Tibial nerve (tissue), 4 donors: ENCODE measurements around the gene GLYATL3. TPM values are rescaled to one million over a fixed set of nuclear protein-coding genes. Genes with fewer than 3 reads are reported as not detected.
"Not testable (repeated sequence)": the region's sequence is repeated elsewhere in the genome, so short reads cannot be mapped to it uniquely, and the experiment has no call there.

Experiments used
- DNase-seq, 2 donors: peaks; one replicate each; pipeline ENCODE4 v3.0.0-alpha.2; 2019; ENCODE audit warnings: low spot score in 2 of 2
- H3K27ac ChIP-seq, 4 donors: fragments of 200-600 bp; sonication (generic) in 3 of 4; one replicate each; pipeline ENCODE4 v1.5.1; 2017 to 2019; ENCODE audit warnings: mild to moderate bottlenecking in 1 of 4
- H3K27me3 ChIP-seq, 2 donors: fragments of 200-600 bp; sonication (generic) in 1 of 2; one replicate each; pipeline versions ENCODE4 v1.5.1 to v1.6.0; 2017 to 2019
- H3K36me3 ChIP-seq, 3 donors: fragments of 200-600 bp; sonication (generic); one replicate each; pipeline ENCODE4 v1.5.1; 2018 to 2019
- H3K4me1 ChIP-seq, 4 donors: fragments of 200-600 bp; sonication (generic) in 3 of 4; one replicate each; pipeline ENCODE4 v1.5.1; 2017 to 2019
- H3K4me3 ChIP-seq, 4 donors: fragments of 200-600 bp; sonication (generic) in 3 of 4; one replicate each; pipeline ENCODE4 v1.5.1; 2017 to 2019; ENCODE audit warnings: mild to moderate bottlenecking in 1 of 4, moderate library complexity in 1 of 4
- H3K9me3 ChIP-seq, 4 donors: fragments of 200-600 bp; sonication (generic) in 3 of 4; one replicate each; pipeline ENCODE4 v1.5.1; 2017 to 2019
- EP300 ChIP-seq, 2 donors: sonication (generic); formaldehyde crosslinking; IDR thresholded peaks; one replicate each; pipeline ENCODE4 v1.6.1; 2017; ENCODE audit warnings: antibody characterized with exemption in 2 of 2, mild to moderate bottlenecking in 1 of 2
- POLR2A ChIP-seq, 2 donors: fragments of 450-650 bp; IDR thresholded peaks; one replicate each; pipeline ENCODE4 v1.6.1; 2017; ENCODE audit warnings: antibody characterized with exemption in 2 of 2, mild to moderate bottlenecking in 2 of 2, moderate library complexity in 2 of 2
- WGBS, 2 donors: methylation state at CpG; one replicate each; pipeline ENCODE4 v1.1.5; 2018; 5-methylcytosine and 5-hydroxymethylcytosine counted together
- total RNA-seq, 4 donors: library from RNA; depleted of rRNA; stranded (reverse); fragments of >200 nt; gene quantifications; one replicate each; pipeline ENCODE4 v1.1.0, GENCODE V29; 2016
- TF ChIP-seq, protein P1 (sequence below), 5 experiments: fragments of 200-600 bp in 3 of 5; fragments of 450-650 bp in 2 of 5; sonication (generic) in 3 of 5; IDR thresholded peaks; one replicate each; pipeline ENCODE4 v1.5.1; 2016 to 2019; ENCODE audit warnings: antibody characterized with exemption in 5 of 5, mild to moderate bottlenecking in 3 of 5, moderate library complexity in 2 of 5

GLYATL3 gene
- total RNA-seq, 4 donors from 2014 or later, result not detected

DNA sequence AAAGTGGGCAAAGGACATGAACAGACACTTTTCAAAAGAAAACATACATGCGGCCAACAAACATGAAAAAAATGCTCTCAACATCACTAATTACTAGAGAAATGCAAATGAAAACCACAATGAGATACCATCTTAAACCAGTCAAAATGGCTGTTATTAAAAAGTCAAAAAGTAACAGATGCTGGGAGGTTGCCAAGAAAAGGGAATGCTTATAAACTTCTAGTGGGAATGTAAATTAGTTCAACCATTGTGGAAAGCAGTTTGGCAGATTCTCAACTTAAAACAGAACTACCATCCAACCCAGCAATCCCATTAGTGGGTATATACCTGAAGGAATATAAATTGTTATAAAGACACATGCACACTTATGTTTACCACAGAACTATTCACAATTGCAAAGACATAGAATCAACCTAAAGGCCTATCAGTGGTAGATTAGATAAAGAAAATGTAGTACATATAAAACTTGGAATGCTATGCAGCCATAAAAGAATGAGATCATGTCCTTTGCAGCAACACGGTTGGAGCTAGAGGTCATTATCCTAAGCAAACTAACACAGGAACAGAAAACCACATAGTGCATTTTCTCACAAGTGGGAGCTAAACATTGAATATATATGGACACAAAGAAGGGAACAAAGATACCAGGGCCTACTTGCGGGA lies 20.3 kb upstream of the GLYATL3 start:
- WGBS, 2 donors, result 88 to 91% methylated on average over 3 of the region's 3 CpGs
- TF ChIP-seq, protein P1, sequence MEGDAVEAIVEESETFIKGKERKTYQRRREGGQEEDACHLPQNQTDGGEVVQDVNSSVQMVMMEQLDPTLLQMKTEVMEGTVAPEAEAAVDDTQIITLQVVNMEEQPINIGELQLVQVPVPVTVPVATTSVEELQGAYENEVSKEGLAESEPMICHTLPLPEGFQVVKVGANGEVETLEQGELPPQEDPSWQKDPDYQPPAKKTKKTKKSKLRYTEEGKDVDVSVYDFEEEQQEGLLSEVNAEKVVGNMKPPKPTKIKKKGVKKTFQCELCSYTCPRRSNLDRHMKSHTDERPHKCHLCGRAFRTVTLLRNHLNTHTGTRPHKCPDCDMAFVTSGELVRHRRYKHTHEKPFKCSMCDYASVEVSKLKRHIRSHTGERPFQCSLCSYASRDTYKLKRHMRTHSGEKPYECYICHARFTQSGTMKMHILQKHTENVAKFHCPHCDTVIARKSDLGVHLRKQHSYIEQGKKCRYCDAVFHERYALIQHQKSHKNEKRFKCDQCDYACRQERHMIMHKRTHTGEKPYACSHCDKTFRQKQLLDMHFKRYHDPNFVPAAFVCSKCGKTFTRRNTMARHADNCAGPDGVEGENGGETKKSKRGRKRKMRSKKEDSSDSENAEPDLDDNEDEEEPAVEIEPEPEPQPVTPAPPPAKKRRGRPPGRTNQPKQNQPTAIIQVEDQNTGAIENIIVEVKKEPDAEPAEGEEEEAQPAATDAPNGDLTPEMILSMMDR (IDR thresholded peaks at IDR 0.05), result no peak
- TF ChIP-seq EP300 (IDR thresholded peaks at IDR 0.05) (no peak), POLR2A (IDR thresholded peaks at IDR 0.05) (no peak)
- H3K4me1 ChIP-seq, result no peaks in the 10 kb centered on the region
- H3K27ac ChIP-seq, result no peak overlapping the region
- peaks cover 0 to 43% (median 0%) of the 10 kb centered on the region in 3 donors for H3K36me3 ChIP-seq
- H3K4me3 ChIP-seq, result no peak overlapping the region
- DNase-seq, result no peak
- no peaks in the 10 kb centered on the region for H3K27me3 ChIP-seq
- no peaks in the 10 kb centered on the region for H3K9me3 ChIP-seq

DNA sequence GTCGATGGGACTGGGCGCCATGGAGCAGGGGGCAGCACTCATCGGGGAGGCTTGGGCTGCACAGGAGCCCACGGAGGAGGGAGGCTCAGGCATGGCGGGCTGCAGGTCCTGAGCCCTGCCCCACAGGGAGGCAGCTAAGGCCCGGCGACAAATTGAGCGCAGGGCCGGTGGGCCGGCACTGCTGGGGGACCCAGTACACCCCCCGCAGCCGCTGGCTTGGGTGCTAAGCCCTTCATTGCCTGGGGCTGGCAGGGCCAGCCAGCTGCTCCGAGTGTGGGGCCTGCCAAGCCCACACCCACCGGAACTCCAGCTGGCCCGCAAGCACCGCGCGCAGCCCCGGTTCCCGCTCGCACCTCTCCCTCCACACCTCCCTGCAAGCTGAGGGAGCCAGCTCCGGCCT lies 17.9 kb upstream of the GLYATL3 start:
- peaks cover 0 to 43% (median 0%) of the 10 kb centered on the region in 3 donors for H3K36me3 ChIP-seq
- not testable (repeated sequence) for H3K4me3 ChIP-seq, H3K9me3 ChIP-seq, DNase-seq, H3K4me1 ChIP-seq, H3K27me3 ChIP-seq, H3K27ac ChIP-seq
- 96 to 97% methylated on average over 19 to 21 of the region's 22 CpGs for WGBS, 2 donors

DNA sequence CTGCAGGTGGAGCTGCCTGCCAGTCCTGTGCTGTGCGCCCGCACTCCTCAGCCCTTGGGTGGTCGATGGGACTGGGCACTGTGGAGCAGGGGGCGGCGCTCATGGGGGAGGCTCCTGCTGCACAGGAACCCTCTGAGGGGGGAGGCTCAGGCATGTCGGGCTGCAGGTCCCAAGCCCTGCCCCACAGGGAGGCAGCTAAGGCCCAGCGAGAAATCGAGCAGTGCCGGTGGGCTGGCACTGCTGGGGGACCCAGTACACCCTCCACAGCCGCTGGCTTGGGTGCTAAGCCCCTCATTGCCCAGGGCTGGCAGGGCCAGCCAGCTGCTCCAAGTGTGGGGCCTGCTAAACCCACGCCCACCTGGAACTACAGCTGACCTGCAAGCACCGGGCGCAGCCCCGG lies 16.3 kb upstream of the GLYATL3 start:
- not testable (repeated sequence) for H3K4me1 ChIP-seq, DNase-seq, H3K9me3 ChIP-seq, H3K27me3 ChIP-seq, H3K27ac ChIP-seq, H3K4me3 ChIP-seq
- peaks cover 0 to 38% (median 0%) of the 10 kb centered on the region in 3 donors for H3K36me3 ChIP-seq
- 90 to 100% methylated on average over 13 of the region's 14 CpGs for WGBS, 2 donors

DNA sequence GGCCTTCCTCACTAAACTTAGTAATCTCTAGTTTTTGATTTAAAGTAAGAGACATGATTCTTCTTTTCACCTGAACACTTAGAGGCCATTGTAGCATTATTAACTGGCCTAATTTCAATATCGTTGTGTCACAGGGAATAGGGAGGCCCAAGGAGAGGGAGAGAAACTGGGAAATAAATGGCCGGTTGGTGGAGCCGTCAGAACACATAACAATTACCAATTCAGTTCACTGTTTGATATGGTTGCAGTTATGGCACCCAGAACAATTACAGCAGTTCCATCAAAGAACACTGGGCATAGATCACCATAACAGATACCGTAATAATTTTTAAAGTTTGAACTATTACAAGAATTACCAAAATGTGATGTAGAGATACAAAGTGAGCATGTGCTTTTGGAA lies 9.1 kb upstream of the GLYATL3 start:
- no peak for DNase-seq
- peaks cover 0 to 46% (median 0%) of the 10 kb centered on the region in 3 donors for H3K36me3 ChIP-seq
- TF ChIP-seq POLR2A (IDR thresholded peaks at IDR 0.05), result no peak
- TF ChIP-seq EP300 (IDR thresholded peaks at IDR 0.05), result no peak
- TF ChIP-seq, protein P1 (IDR thresholded peaks at IDR 0.05), result no peak
- H3K4me3 ChIP-seq, result no peak overlapping the region
- no peaks in the 10 kb centered on the region for H3K9me3 ChIP-seq
- H3K4me1 ChIP-seq, result no peaks in the 10 kb centered on the region
- 93 to 97% methylated on average over 4 of the region's 4 CpGs for WGBS, 2 donors
- H3K27me3 ChIP-seq, result no peaks in the 10 kb centered on the region
- no peak overlapping the region for H3K27ac ChIP-seq

DNA sequence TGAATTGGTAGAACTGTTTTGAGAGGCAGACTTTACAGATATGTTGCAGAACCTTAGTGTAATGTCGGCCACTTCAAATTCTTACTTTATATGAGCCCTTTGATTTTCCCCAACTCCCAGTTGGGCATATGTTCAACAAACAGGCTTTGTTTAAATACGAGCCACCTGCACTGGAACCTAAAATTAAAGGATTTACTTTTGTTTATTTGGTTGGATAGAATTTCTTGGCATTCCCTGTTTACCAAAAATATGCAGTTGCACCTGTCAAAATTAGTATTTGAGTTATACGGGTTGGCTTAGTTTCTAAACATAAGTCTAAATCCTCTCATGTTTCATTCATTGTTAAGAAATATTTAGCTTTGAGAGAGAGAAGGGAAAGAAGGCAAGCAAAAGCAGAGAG lies 2.4 kb upstream of the GLYATL3 start:
- Histone ChIP-seq H3K27ac (no peak overlapping the region), H3K27me3 (no peaks in the 10 kb centered on the region), H3K4me1 (no peaks in the 10 kb centered on the region), H3K4me3 (no peak overlapping the region), H3K36me3 (peaks cover 0 to 13% (median 0%) of the 10 kb centered on the region in 3 donors), H3K9me3 (no peaks in the 10 kb centered on the region)
- TF ChIP-seq EP300 (IDR thresholded peaks at IDR 0.05), result no peak
- TF ChIP-seq, protein P1 (IDR thresholded peaks at IDR 0.05), result no peak
- 66 to 74% methylated on average over 3 of the region's 3 CpGs for WGBS, 2 donors
- DNase-seq, result no peak

DNA sequence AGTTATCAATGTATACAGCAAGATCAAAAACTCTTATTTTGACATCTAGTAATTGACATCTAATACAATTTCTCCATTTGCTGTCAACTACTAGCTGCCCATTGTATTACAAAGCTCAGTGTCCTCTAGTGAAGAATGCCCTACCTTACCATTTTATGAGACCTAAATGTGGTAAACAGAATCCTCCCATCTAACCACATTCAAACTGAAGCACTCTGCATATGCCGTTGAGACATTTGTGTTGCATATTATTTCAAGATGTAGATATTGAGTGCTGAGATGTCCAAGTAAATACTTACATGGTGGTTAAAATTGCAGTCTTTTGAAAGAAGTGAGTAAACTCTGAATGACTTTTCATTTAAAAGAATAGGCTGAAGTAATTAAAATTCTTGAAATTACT lies 597 bp upstream of the GLYATL3 start:
- Histone ChIP-seq H3K27me3 (no peaks in the 10 kb centered on the region), H3K4me1 (no peaks in the 10 kb centered on the region), H3K36me3 (no peaks in the 10 kb centered on the region), H3K9me3 (no peaks in the 10 kb centered on the region), H3K4me3 (no peak overlapping the region), H3K27ac (no peak overlapping the region)
- WGBS, 2 donors, result 70 to 79% methylated on average over 1 of the region's 1 CpG
- DNase-seq, result no peak
- TF ChIP-seq POLR2A (IDR thresholded peaks at IDR 0.05), result no peak
- TF ChIP-seq, protein P1 (IDR thresholded peaks at IDR 0.05), result no peak
- TF ChIP-seq EP300 (IDR thresholded peaks at IDR 0.05), result no peak
